HEK293T (cell line): ENCODE data around the gene AMOTL2.

Experiments
- ARNT ChIP-seq: fragments of 450-650 bp; IDR thresholded peaks from 2 replicates; pipeline ENCODE4 v1.6.1; 2017; ENCODE audit warnings: mild to moderate bottlenecking
- BHLHE40 ChIP-seq: fragments of 450-650 bp; IDR thresholded peaks from 2 replicates; pipeline ENCODE4 v1.6.1; 2016; ENCODE audit warnings: mild to moderate bottlenecking, moderate library complexity, borderline replicate concordance
- FOXK2 ChIP-seq: fragments of 450-650 bp; IDR thresholded peaks from 2 replicates; pipeline ENCODE4 v1.6.1; 2016; ENCODE audit warnings: mild to moderate bottlenecking
- FOXM1 ChIP-seq: fragments of 450-650 bp; IDR thresholded peaks from 2 replicates; pipeline ENCODE4 v1.6.1; 2017; ENCODE audit warnings: mild to moderate bottlenecking, borderline replicate concordance
- NFRKB ChIP-seq: fragments of 450-650 bp; IDR thresholded peaks from 2 replicates; pipeline ENCODE4 v1.6.1; 2016; ENCODE audit warnings: mild to moderate bottlenecking, moderate library complexity
- SP1 ChIP-seq: fragments of 450-650 bp; IDR thresholded peaks from 2 replicates; pipeline ENCODE4 v1.6.1; 2017
- SUZ12 ChIP-seq: fragments of 450-650 bp; IDR thresholded peaks from 2 replicates; pipeline ENCODE4 v1.6.1; 2016; ENCODE audit warnings: mild to moderate bottlenecking
- TARDBP ChIP-seq: fragments of 450-650 bp; IDR thresholded peaks from 2 replicates; pipeline ENCODE4 v1.6.1; 2016
- ZNF384 ChIP-seq: fragments of 450-650 bp; IDR thresholded peaks from 2 replicates; pipeline ENCODE4 v1.6.1; 2016
- TF ChIP-seq, protein P1 (sequence below): fragments of 450-650 bp; IDR thresholded peaks from 2 replicates; pipeline ENCODE4 v1.6.1; 2016

DNA sequence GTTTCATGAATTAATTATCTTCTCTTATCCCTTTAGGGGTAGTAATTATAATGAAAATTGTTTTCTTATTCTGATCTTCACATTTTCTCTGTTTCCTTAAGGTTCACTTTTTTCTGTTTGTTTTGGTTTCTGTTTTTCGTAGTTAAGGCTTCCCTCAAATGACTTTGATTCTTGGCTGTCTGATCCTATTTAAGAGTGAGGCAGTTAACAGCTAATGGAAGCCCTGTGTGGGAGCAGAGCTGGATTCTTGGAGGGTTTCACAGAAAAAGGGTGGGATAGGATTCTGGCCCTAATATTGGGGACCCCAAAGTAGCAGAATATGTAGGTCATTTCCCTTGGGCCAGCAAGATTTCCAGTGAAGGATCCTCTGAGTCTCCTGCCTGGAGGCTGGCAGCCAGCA, 6.8 kb upstream of the AMOTL2 start:
- TF ChIP-seq NFRKB (no peak), SUZ12 (no peak), SP1 (no peak), TARDBP (no peak), FOXM1 (no peak), ZNF384 (no peak), FOXK2 (no peak), BHLHE40 (no peak), ARNT (no peak)
- TF ChIP-seq, protein P1, sequence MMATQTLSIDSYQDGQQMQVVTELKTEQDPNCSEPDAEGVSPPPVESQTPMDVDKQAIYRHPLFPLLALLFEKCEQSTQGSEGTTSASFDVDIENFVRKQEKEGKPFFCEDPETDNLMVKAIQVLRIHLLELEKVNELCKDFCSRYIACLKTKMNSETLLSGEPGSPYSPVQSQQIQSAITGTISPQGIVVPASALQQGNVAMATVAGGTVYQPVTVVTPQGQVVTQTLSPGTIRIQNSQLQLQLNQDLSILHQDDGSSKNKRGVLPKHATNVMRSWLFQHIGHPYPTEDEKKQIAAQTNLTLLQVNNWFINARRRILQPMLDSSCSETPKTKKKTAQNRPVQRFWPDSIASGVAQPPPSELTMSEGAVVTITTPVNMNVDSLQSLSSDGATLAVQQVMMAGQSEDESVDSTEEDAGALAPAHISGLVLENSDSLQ: no peak
